Measurements from ENCODE around the gene TADA3. TPM values are rescaled to one million over a fixed set of nuclear protein-coding genes. Genes with fewer than 3 reads are reported as not detected.

The TADA3 gene
- total and polyA plus RNA-seq, 12 donors, result 38.5 to 59.6 (median 43.5) TPM

DNA sequence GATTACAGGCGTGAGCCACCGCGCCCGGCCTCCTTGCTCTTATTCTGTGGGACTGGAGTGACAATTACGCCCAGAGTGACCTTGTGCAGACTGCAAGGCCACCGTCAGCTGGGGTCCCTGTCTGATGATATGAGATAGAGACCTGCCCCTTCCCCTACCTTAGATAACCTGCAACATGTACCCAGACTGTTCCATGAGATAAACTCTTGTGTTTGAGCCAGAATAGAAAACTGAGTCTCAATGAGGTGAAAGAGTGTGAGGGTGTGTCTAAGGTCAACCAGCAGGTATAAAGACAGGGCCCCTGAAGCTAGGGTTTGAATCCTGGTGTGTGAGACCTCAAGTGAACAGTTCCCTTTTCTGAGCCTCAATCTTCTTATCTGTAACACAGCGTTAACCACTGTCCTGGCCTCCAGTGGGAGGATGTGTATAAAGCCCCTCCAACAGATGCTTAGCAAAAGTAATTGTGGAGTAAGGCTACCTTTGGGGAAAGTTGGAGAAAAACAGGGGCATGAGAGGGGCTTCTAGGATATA, 6.0 kb downstream of the TADA3 start:
- ATAC-seq (no peak), DNase-seq (no peak)
- H3K36me3 ChIP-seq, result peaks cover 0 to 98% (median 28%) of the 10 kb centered on the region in 9 donors
- intact Hi-C loops (cut with DNase I), result no loop called here
- no peak for TF ChIP-seq CTCF (IDR thresholded peaks at IDR 0.05)
- no peaks in the 10 kb centered on the region for H3K27me3 ChIP-seq
- WGBS, 2 donors, result 85 to 93% methylated on average over 7 of the region's 7 CpGs
- H3K4me1 ChIP-seq, result peaks cover 0 to 31% (median 5%) of the 10 kb centered on the region in 9 donors
- H3K9me3 ChIP-seq, result no peaks in the 10 kb centered on the region
- no peak overlapping the region for H3K27ac ChIP-seq
- H3K4me3 ChIP-seq, result no peak overlapping the region

GRCh38 chr3:9785602-9786001, 6.7 kb downstream of the TADA3 start:
- 70 to 76% methylated on average over 7 of the region's 7 CpGs for WGBS, 2 donors
- DNase-seq, result no peak
- H3K9me3 ChIP-seq, result no peaks in the 10 kb centered on the region
- peaks cover 0 to 31% (median 0%) of the 10 kb centered on the region in 9 donors for H3K4me1 ChIP-seq
- no peaks in the 10 kb centered on the region for H3K27me3 ChIP-seq
- no peak for ATAC-seq
- H3K4me3 ChIP-seq, result no peak overlapping the region
- no peak overlapping the region for H3K27ac ChIP-seq
- intact Hi-C loops (cut with DNase I), result no loop called here
- H3K36me3 ChIP-seq, result peaks cover 0 to 98% (median 34%) of the 10 kb centered on the region in 9 donors
- no peak for TF ChIP-seq CTCF (IDR thresholded peaks at IDR 0.05)

- TF ChIP-seq CTCF (IDR thresholded peaks at IDR 0.05), result no peak
- ATAC-seq, result no peak
- no peaks in the 10 kb centered on the region for H3K9me3 ChIP-seq
- DNase-seq, result no peak
- H3K27ac ChIP-seq, result no peak overlapping the region
- H3K4me3 ChIP-seq, result no peak overlapping the region
- no peaks in the 10 kb centered on the region for H3K27me3 ChIP-seq
- peaks cover 0 to 34% (median 0%) of the 10 kb centered on the region in 9 donors for H3K4me1 ChIP-seq
- intact Hi-C loops (cut with DNase I), result no loop called here
- 94% methylated on average over 4 of the region's 4 CpGs for WGBS, 2 donors
- H3K36me3 ChIP-seq, result peaks cover 0 to 98% (median 40%) of the 10 kb centered on the region in 9 donors
Observed at GRCh38 chr3:9784965-9785364, 7.3 kb downstream of the TADA3 start.

GRCh38 chr3:9783954-9784353, 8.3 kb downstream of the TADA3 start:
- TF ChIP-seq CTCF (IDR thresholded peaks at IDR 0.05), result no peak
- H3K36me3 ChIP-seq, result peaks cover 0 to 94% (median 36%) of the 10 kb centered on the region in 9 donors
- DNase-seq (no peak), ATAC-seq (no peak)
- no peaks in the 10 kb centered on the region for H3K27me3 ChIP-seq
- no peak overlapping the region for H3K27ac ChIP-seq
- 89 to 90% methylated on average over 14 of the region's 14 CpGs for WGBS, 2 donors
- H3K4me1 ChIP-seq, result peaks cover 0 to 44% (median 0%) of the 10 kb centered on the region in 9 donors
- H3K9me3 ChIP-seq, result no peaks in the 10 kb centered on the region
- intact Hi-C loops (cut with DNase I), result no loop called here
- no peak overlapping the region for H3K4me3 ChIP-seq
